Activated T-cell treated with anti-CD3 and anti-CD28 coated beads, Interleukin-2, amount 50 U/mL, for 72 hours (primary cell): ENCODE data around the gene PER1. TPM values are rescaled to one million over a fixed set of nuclear protein-coding genes. Genes with fewer than 3 reads are reported as not detected.

Experiments
- ATAC-seq, 2 donors: fragments of 150-1000 bp; cut with Tn5 transposase; replicated peaks in 1 of 2; 2 replicates each; pipeline ENCODE4 v1.10.0; 2021; ENCODE audit warnings: moderate library complexity in 2 of 2, mild to moderate bottlenecking in 1 of 2
- DNase-seq, 2 donors: peaks; one replicate each; pipeline ENCODE4 v3.0.0; 2021 to 2022; ENCODE audit warnings: mixed read lengths in 1 of 2
- H3K27ac Mint-ChIP-seq: one replicate; pipeline ENCODE4 v1.8.0; 2022; ENCODE audit warnings: mild to moderate bottlenecking, moderate library complexity, mixed read lengths
- H3K27me3 Mint-ChIP-seq: one replicate; pipeline ENCODE4 v1.8.0; 2022; ENCODE audit warnings: low read depth, mixed read lengths
- H3K36me3 Mint-ChIP-seq, 2 donors: one replicate each; pipeline ENCODE4 v1.8.0; 2022; ENCODE audit warnings: mixed read lengths in 2 of 2, mild to moderate bottlenecking in 1 of 2; ENCODE audit not compliant: insufficient read depth in 2 of 2
- H3K4me1 Mint-ChIP-seq: one replicate; pipeline ENCODE4 v1.8.0; 2022; ENCODE audit warnings: low read depth, mixed read lengths
- H3K4me3 Mint-ChIP-seq, 2 donors: one replicate each; pipeline ENCODE4 v1.8.0; 2022; ENCODE audit warnings: mild to moderate bottlenecking in 2 of 2, mixed read lengths in 2 of 2, moderate library complexity in 2 of 2
- H3K9me3 Mint-ChIP-seq, 2 donors: one replicate each; pipeline ENCODE4 v1.8.0; 2022; ENCODE audit warnings: mixed read lengths in 2 of 2
- total RNA-seq, 2 donors: library from RNA; stranded (reverse); gene quantifications; one replicate each; pipeline ENCODE4 v1.2.3, GENCODE V29; 2022

Gene PER1
- total RNA-seq, 2 donors from 2014 or later: 58.2 to 78.5 TPM

DNA sequence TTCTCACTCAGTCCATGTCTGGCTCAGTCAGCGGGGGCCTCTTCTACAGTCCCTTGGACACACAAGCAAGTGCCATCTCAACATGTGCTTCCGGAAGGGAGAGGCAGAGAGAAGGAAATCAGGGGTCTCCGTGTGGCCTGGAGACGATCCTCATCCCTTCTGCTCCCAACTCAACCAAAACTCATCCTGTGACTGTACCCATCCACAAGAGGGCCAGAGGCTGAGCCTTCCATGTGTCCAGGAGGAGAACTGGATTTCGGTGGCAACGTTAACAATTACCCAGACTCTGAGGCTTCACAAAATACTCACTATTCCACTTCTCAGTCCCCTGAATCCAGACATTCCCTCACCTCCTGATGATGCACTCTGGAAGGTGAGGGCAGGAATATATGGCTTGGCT lies 56.8 kb downstream of the PER1 start:
- Mint-ChIP-seq H3K4me1 (peaks cover 13% of the 10 kb centered on the region), H3K4me3 (no peak overlapping the region)

DNA sequence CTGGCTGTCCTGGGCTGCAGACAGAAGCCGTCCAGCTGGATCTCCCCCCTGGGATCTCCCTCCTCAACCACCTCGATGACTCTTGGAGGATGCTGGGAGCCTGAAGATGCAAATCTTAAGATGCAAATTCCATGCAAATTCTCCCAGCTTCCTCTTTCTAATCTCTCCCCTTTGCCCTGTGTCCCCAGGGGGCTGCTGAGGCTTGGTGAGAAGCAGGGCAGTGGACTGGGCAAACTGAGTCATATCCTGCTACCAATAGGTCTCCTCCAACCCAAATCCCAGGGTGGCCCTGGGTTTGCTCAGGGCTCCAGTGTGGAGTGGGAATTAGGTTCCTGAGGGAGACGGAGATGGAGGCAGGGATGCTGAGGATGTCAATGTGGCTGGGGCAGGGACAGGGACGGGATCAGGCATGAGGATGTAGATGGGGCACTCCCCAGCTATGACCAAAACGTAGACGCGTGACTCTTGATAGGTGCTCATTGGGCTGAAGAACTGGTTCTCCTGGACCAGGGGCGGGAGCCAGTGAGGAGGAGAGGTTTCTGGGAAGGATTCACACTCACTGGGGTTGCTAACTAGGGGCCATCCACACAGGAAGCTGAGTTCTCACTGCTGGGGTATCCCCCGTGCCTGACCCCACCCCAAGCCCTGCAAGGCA lies 61.0 kb downstream of the PER1 start:
- peaks cover 24% of the 10 kb centered on the region for H3K27me3 Mint-ChIP-seq
- no peak overlapping the region for H3K4me3 Mint-ChIP-seq
- ATAC-seq (no peak), DNase-seq (no peak)
- no peaks in the 10 kb centered on the region for H3K36me3 Mint-ChIP-seq
- peaks cover 13% of the 10 kb centered on the region for H3K4me1 Mint-ChIP-seq
- no peak overlapping the region for H3K27ac Mint-ChIP-seq
- no peaks in the 10 kb centered on the region for H3K9me3 Mint-ChIP-seq

More for the DNA sequence above, 56.8 kb downstream of the PER1 start:
- Mint-ChIP-seq H3K27ac (no peak overlapping the region), H3K27me3 (peaks cover 11% of the 10 kb centered on the region), H3K9me3 (no peaks in the 10 kb centered on the region), H3K36me3 (no peaks in the 10 kb centered on the region)
- DNase-seq: no peak
- no peak for ATAC-seq

Other genes starting within 250 kb of the PER1 start
- 1 to 10 TPM; 2.5 to 3.7 TPM for gene RNF227, start 236.1 kb downstream of the PER1 start, total RNA-seq
- gene KCNAB3, start 222.5 kb downstream of the PER1 start, total RNA-seq: 10 to 100 TPM; 10.2 to 10.3 TPM
- 100 to 1,000 TPM; 139 to 150 TPM for gene TRAPPC1, start 220.5 kb downstream of the PER1 start, total RNA-seq
- 10 to 100 TPM; 61.0 to 62.6 TPM for gene CNTROB, start 220.2 kb downstream of the PER1 start, total RNA-seq
- under 1 TPM in 1 of 2 donors, not detected in 1; 0.34 TPM for gene GUCY2D, start 149.8 kb downstream of the PER1 start, total RNA-seq
- gene ALOX15B, start 113.3 kb downstream of the PER1 start, total RNA-seq: under 1 TPM; 0.14 TPM
- 1 to 10 TPM; 1.3 to 4.1 TPM for gene ALOX12B, start 64.7 kb downstream of the PER1 start, total RNA-seq
- not detected for gene ALOXE3, start 33.9 kb downstream of the PER1 start, total RNA-seq
- gene HES7, start 28.3 kb downstream of the PER1 start, total RNA-seq: 1 to 10 TPM; 1.5 to 4.3 TPM
- gene VAMP2, start 10.5 kb upstream of the PER1 start, total RNA-seq: 10 to 100 TPM; 71.3 to 73.6 TPM
- gene TMEM107, start 24.0 kb upstream of the PER1 start, total RNA-seq: 10 to 100 TPM; 45.1 to 50.8 TPM
- 1 to 10 TPM; 9.6 TPM for gene BORCS6, start 37.8 kb upstream of the PER1 start, total RNA-seq
- gene AURKB, start 58.2 kb upstream of the PER1 start, total RNA-seq: 100 to 1,000 TPM; 146 to 167 TPM
- gene CTC1, start 95.7 kb upstream of the PER1 start, total RNA-seq: 10 to 100 TPM; 48.2 to 62.9 TPM
- 10 to 100 TPM; 59.9 to 72.2 TPM for gene PFAS, start 96.9 kb upstream of the PER1 start, total RNA-seq
- gene RANGRF, start 136.3 kb upstream of the PER1 start, total RNA-seq: 10 to 100 TPM; 59.2 to 73.8 TPM
- gene SLC25A35, start 143.0 kb upstream of the PER1 start, total RNA-seq: 1 to 10 TPM; 5.3 to 6.1 TPM
- not detected for gene ARHGEF15, start 157.8 kb upstream of the PER1 start, total RNA-seq
- gene ODF4, start 187.4 kb upstream of the PER1 start, total RNA-seq: not detected
- 1,000 to 10,000 TPM; 3,459 to 3,692 TPM for gene RPL26, start 230.8 kb upstream of the PER1 start, total RNA-seq
- gene RNF222, start 245.4 kb upstream of the PER1 start, total RNA-seq: under 1 TPM; 0.07 to 0.19 TPM